Stomach (tissue), 9 donors: ENCODE measurements around the gene KLF15. TPM values are rescaled to one million over a fixed set of nuclear protein-coding genes. Genes with fewer than 3 reads are reported as not detected.

Source experiments
- DNase-seq, 2 donors: peaks; one replicate each; pipeline versions ENCODE4 v3.0.0 to v3.0.0-alpha.2; 2013 to 2019
- H3K27ac ChIP-seq, 5 donors: fragments of 200-600 bp in 4 of 5; sonication (generic) in 4 of 5; one replicate each; pipeline ENCODE4 v1.5.1; 2013 to 2019; ENCODE audit warnings: mild to moderate bottlenecking in 1 of 5, moderate library complexity in 1 of 5
- H3K27me3 ChIP-seq, 3 donors: fragments of 200-600 bp; sonication (generic); one replicate each; pipeline ENCODE4 v1.5.1; 2017 to 2019; ENCODE audit warnings: mixed run types in 1 of 3
- H3K36me3 ChIP-seq, 4 donors: fragments of 200-600 bp; sonication (generic); 1 replicate in 3 of 4; 2 replicates in 1 of 4; pipeline ENCODE4 v1.5.1; 2016 to 2019
- H3K4me1 ChIP-seq, 4 donors: fragments of 200-600 bp; sonication (generic); one replicate each; pipeline ENCODE4 v1.5.1; 2016 to 2019
- H3K4me3 ChIP-seq, 4 donors: fragments of 200-600 bp; sonication (generic) in 3 of 4; one replicate each; pipeline ENCODE4 v1.5.1; 2016 to 2019; ENCODE audit warnings: mild to moderate bottlenecking in 1 of 4
- H3K9me3 ChIP-seq, 4 donors: fragments of 200-600 bp; sonication (generic); one replicate each; pipeline ENCODE4 v1.5.1; 2016 to 2019
- EP300 ChIP-seq: sonication (generic); formaldehyde crosslinking; IDR thresholded peaks from one replicate; pipeline ENCODE4 v1.6.1; 2017; ENCODE audit warnings: antibody characterized with exemption
- POLR2A ChIP-seq, 4 donors: fragments of 450-650 bp; IDR thresholded peaks; one replicate each; pipeline ENCODE4 v1.6.1; 2016; ENCODE audit warnings: antibody characterized with exemption in 4 of 4, control low read depth in 2 of 4, mild to moderate bottlenecking in 1 of 4, moderate library complexity in 1 of 4
- POLR2AphosphoS5 ChIP-seq, 3 donors: sonication (generic); formaldehyde crosslinking; IDR thresholded peaks; one replicate each; pipeline ENCODE4 v1.6.1; 2016; ENCODE audit warnings: antibody characterized with exemption in 3 of 3
- WGBS, 5 donors: extraction: QIAGEN DNeasy Blood & Tissue Kit in 3 of 5; methylation state at CpG; one replicate each; pipeline versions ENCODE4 v1.1.5 to v1.1.7; 2013 to 2018; 5-methylcytosine and 5-hydroxymethylcytosine counted together
- intact Hi-C: fragments of 100-400 bp; cut with DNase I; formaldehyde crosslinking; loops from one replicate; pipeline ENCODE4 v1.15.1; 2023; ENCODE audit warnings: low total_unique reads
- polyA plus RNA-seq, 3 donors: library from polyadenylated mRNA; stranded (reverse); fragments of 200-250 nt; gene quantifications; one replicate each; pipeline ENCODE4 v1.2.3, GENCODE V29; 2013
- total RNA-seq, 5 donors: library from RNA; depleted of rRNA; stranded (reverse); fragments of >200 nt; gene quantifications; one replicate each; pipeline versions ENCODE4 v1.1.0 to v1.2.3, GENCODE V29; 2014 to 2016
- TF ChIP-seq, protein P1 (sequence below), 7 experiments: fragments of 450-650 bp in 4 of 7; fragments of 200-600 bp in 3 of 7; sonication (generic) in 3 of 7; IDR thresholded peaks; one replicate each; pipeline ENCODE4 v1.5.1; 2016 to 2019; ENCODE audit warnings: antibody characterized with exemption in 7 of 7, control low read depth in 2 of 7, mild to moderate bottlenecking in 1 of 7
- donor health status: healthy with polysubstance abuse.
- donor health status: Bipolar disorder and iron deficiency.
- donor health status: healthy.

KLF15 gene
- total and polyA plus RNA-seq, 8 donors: 4.6 to 82.9 (median 19.1) TPM

DNA sequence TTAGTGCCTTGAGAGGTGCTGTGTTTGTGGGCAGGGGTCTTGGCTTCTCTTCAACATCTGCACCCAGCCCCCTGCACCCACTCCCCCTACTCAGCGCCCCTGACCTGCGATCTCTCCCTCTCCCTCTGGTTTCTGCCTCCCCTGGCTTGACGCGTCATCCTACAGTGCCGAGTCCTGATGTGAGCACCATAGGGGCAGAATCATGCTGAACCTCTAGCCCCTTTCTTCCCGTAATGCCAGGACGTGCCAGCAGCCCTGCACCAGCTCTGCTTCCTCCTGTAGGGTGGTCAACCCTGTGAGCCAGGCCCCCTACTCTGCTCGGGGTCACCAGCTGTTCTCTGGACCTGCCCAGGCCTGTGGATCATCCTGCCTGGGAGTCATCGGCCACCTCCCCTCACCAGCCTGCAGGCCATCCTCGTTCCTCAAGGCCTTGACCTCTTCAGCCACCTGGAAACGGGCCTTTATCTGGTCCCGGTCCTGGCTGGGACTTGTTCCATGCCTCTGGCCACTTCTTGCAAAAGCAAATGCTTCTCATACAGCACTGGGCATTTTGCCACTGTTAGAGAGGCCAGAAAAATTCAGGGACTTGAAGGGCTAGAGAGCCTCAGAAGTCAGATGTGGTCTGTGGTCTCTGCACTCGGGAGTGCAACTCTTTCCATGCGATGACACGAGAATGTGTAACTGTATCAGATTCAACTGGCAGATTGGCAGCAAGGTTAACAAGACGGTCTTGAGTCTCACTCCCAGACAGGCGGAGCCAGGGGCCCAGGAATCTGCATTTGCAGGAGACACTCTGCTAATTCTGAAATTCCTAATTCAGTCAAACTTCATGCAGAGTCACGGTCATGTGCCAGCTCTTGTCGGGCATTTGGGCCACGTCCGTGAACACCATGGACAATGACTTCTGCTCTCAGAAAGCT is 16.7 kb upstream of the KLF15 start:
- Histone ChIP-seq H3K36me3 (no peaks in the 10 kb centered on the region), H3K9me3 (no peaks in the 10 kb centered on the region), H3K27ac (peak overlapping the region in 1 of 5 donors; percentile 19), H3K4me1 (no peaks in the 10 kb centered on the region), H3K4me3 (no peak overlapping the region), H3K27me3 (no peaks in the 10 kb centered on the region)
- intact Hi-C loops: no loop called here
- TF ChIP-seq EP300 (no peak), POLR2A (IDR thresholded peaks at IDR 0.05) (no peak), POLR2AphosphoS5 (IDR thresholded peaks at IDR 0.05) (no peak)
- TF ChIP-seq, protein P1, sequence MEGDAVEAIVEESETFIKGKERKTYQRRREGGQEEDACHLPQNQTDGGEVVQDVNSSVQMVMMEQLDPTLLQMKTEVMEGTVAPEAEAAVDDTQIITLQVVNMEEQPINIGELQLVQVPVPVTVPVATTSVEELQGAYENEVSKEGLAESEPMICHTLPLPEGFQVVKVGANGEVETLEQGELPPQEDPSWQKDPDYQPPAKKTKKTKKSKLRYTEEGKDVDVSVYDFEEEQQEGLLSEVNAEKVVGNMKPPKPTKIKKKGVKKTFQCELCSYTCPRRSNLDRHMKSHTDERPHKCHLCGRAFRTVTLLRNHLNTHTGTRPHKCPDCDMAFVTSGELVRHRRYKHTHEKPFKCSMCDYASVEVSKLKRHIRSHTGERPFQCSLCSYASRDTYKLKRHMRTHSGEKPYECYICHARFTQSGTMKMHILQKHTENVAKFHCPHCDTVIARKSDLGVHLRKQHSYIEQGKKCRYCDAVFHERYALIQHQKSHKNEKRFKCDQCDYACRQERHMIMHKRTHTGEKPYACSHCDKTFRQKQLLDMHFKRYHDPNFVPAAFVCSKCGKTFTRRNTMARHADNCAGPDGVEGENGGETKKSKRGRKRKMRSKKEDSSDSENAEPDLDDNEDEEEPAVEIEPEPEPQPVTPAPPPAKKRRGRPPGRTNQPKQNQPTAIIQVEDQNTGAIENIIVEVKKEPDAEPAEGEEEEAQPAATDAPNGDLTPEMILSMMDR (IDR thresholded peaks at IDR 0.05): no peak
- 81 to 88% (median 84%) methylated on average over 18 to 21 of the region's 21 CpGs for WGBS, 5 donors
- DNase-seq: no peak

DNA sequence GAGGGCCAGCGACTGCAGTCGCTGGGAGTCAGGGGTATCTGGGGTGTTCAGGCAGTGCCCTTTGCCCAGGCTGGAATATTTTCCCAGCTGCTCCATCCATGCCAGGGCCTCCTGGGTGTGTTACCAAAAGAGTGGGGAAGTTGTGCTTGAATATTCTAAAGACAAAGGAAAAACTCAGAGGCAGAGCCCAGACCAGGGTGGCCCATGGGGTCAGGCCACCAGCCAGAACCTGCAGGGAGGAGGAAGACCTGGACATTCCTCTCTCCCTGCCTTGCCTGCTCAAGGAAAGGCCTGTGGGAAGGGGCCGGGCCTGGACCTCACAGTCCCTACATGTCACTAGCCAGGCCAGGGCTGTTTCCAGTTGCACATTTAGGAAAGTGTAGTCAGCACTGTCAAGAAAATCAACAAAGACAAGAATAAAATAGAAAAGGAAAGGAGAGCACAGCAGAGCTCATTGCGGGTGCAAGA is 16.0 kb upstream of the KLF15 start:
- Histone ChIP-seq H3K9me3 (no peaks in the 10 kb centered on the region), H3K27ac (no peak overlapping the region), H3K27me3 (no peaks in the 10 kb centered on the region), H3K4me1 (no peaks in the 10 kb centered on the region), H3K4me3 (no peak overlapping the region), H3K36me3 (no peaks in the 10 kb centered on the region)
- intact Hi-C loops: no loop called here
- TF ChIP-seq POLR2A (IDR thresholded peaks at IDR 0.05): no peak
- TF ChIP-seq POLR2AphosphoS5 (IDR thresholded peaks at IDR 0.05): no peak
- TF ChIP-seq, protein P1 (IDR thresholded peaks at IDR 0.05): no peak
- TF ChIP-seq EP300: no peak
- WGBS, 5 donors: 89 to 98% (median 93%) methylated on average over 4 of the region's 4 CpGs
- no peak for DNase-seq

DNA sequence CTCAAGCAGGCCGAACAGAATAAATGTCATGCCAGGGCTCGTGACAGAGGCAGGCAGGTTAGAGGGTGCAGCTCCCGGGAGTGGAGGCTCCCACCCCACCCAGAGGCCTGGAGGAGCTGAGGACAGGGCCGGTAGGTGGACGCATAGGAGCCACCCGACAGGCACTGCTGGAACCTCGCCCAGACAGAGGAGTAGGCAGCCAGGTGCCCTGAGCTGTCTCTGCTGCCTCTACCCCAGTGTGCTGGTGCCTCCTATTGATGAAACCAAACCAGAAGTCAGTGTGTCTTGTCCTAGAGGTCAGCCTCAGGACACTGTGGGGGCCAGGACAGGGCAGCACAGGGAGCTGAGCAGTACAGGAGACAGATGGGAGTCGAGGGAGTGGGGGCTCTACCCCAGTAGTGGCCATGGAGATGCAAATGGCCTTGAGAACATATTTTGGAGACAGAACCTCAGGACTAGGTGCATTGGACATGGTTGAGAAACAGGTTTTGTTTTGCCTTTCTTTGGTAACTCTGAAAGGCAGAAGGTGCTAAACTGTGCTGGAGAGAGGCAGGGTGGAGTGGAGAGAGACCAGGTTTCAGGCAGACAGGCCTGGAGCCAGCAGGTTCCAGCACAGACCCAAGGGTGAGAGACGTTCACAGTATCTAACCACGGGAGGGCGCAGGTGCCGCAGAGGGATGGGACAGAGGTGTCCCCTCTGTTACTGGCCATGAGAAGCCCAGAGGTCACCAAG is 15.4 kb upstream of the KLF15 start:
- TF ChIP-seq POLR2A (IDR thresholded peaks at IDR 0.05): no peak
- no peak for TF ChIP-seq EP300
- TF ChIP-seq, protein P1 (IDR thresholded peaks at IDR 0.05): no peak
- TF ChIP-seq POLR2AphosphoS5 (IDR thresholded peaks at IDR 0.05): no peak
- 66 to 77% (median 70%) methylated on average over 11 to 12 of the region's 12 CpGs for WGBS, 5 donors
- intact Hi-C loops: no loop called here

DNA sequence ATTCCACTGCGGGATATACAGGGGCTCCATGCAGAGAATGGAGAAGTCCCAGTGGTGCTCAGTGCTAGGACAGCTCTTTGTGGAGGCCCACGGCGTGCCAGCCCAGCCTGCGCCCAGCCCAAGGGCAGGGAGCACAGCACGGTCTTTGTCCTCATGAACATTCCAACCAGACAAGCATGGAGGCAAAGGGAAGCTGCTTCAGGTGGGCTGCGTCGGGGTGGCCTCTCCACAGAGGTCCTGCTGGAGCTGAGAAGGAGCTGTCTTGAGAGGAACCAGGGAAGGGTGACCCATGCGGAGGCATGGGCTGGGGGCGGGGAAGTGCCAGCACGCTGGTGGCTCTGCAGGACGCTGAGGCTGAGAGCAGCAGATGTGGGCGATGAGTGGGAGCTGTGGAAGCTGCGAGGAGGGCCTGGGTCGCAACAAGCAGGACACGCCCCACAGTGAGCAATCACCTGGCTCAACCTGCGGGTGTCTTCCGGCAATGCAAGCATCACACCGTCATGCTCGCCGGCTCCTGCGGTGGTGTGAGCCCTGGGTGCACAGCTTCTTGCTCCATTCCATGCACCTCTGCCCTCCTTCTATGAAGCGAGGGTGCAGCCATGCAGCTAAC is 14.0 kb upstream of the KLF15 start:
- WGBS, 5 donors: 83 to 93% (median 86%) methylated on average over 16 to 22 of the region's 22 CpGs
- intact Hi-C loops: no loop called here

More for the DNA sequence above, 15.4 kb upstream of the KLF15 start:
- Histone ChIP-seq H3K4me1 (no peaks in the 10 kb centered on the region), H3K27ac (no peak overlapping the region), H3K27me3 (no peaks in the 10 kb centered on the region), H3K9me3 (no peaks in the 10 kb centered on the region), H3K4me3 (no peak overlapping the region), H3K36me3 (no peaks in the 10 kb centered on the region)
- no peak for DNase-seq

More for the DNA sequence above, 14.0 kb upstream of the KLF15 start:
- Histone ChIP-seq H3K27me3 (no peaks in the 10 kb centered on the region), H3K36me3 (no peaks in the 10 kb centered on the region), H3K4me1 (no peaks in the 10 kb centered on the region), H3K4me3 (no peak overlapping the region), H3K27ac (no peak overlapping the region), H3K9me3 (no peaks in the 10 kb centered on the region)
- DNase-seq: no peak
- TF ChIP-seq POLR2AphosphoS5 (IDR thresholded peaks at IDR 0.05) (no peak), EP300 (no peak), POLR2A (IDR thresholded peaks at IDR 0.05) (no peak)
